Osteoblast (primary cell): Measurements from ENCODE around the gene ALAS1. TPM values are rescaled to one million over a fixed set of nuclear protein-coding genes. Genes with fewer than 3 reads are reported as not detected.

Experiments used
- DNase-seq: peaks from one replicate; pipeline ENCODE4 v3.0.0; 2011; ENCODE audit warnings: low spot score, mixed read lengths; ENCODE audit not compliant: insufficient read length; ENCODE audit errors: missing footprints
- H2AFZ ChIP-seq: 2 replicates; pipeline ENCODE4 v1.6.0; 2011; ENCODE audit warnings: mild to moderate bottlenecking, low read length
- H3K27ac ChIP-seq: 2 replicates; pipeline ENCODE4 v1.5.1; 2011; ENCODE audit warnings: mild to moderate bottlenecking, low read depth, low read length, moderate library complexity
- H3K27me3 ChIP-seq: 2 replicates; pipeline ENCODE4 v1.6.0; 2012; ENCODE audit warnings: mild to moderate bottlenecking, control low read depth, inconsistent platforms, low read length, moderate library complexity; ENCODE audit not compliant: insufficient read depth
- H3K36me3 ChIP-seq: 2 replicates; pipeline ENCODE4 v1.5.1; 2011; ENCODE audit warnings: mild to moderate bottlenecking, low read length, control low read depth, moderate library complexity; ENCODE audit not compliant: insufficient read depth
- H3K4me1 ChIP-seq: 2 replicates; pipeline ENCODE4 v1.5.1; 2011; ENCODE audit warnings: mild to moderate bottlenecking, low read length, control low read depth, moderate library complexity; ENCODE audit not compliant: insufficient read depth
- H3K4me2 ChIP-seq: 2 replicates; pipeline ENCODE4 v1.6.0; 2011; ENCODE audit warnings: mild to moderate bottlenecking, low read length; ENCODE audit not compliant: insufficient read depth
- H3K4me3 ChIP-seq: fragments of 200-600 bp; sonication (generic); 3 replicates; pipeline ENCODE4 v1.5.1; 2012; ENCODE audit warnings: mild to moderate bottlenecking, low read length, inconsistent platforms; ENCODE audit not compliant: insufficient read depth
- H3K79me2 ChIP-seq: 2 replicates; pipeline ENCODE4 v1.6.0; 2012; ENCODE audit warnings: mild to moderate bottlenecking, low read length, control low read depth, inconsistent platforms; ENCODE audit not compliant: insufficient read depth
- H3K9me3 ChIP-seq: 2 replicates; pipeline ENCODE4 v1.5.1; 2011; ENCODE audit warnings: low read depth, low read length, control low read depth
- H4K20me1 ChIP-seq: 2 replicates; pipeline ENCODE4 v1.6.0; 2012; ENCODE audit warnings: mild to moderate bottlenecking, low read length, control low read depth; ENCODE audit not compliant: insufficient read depth
- total RNA-seq: library from RNA; depleted of rRNA; stranded (reverse); fragments of >200 nt; gene quantifications from 2 replicates; pipeline ENCODE4 v1.2.3, GENCODE V29; 2012
- TF ChIP-seq, protein P1 (sequence below): IDR thresholded peaks from 2 replicates; pipeline ENCODE4 v1.5.1; 2011; ENCODE audit warnings: mild to moderate bottlenecking, low read depth, low read length, moderate library complexity; ENCODE audit errors: extremely low read depth

The ALAS1 gene
- total RNA-seq, 1 donor: 39.1 TPM

GRCh38 chr3:52222319-52223221 lies 24.6 kb downstream of the ALAS1 start:
- H2AFZ ChIP-seq: no peak overlapping the region
- TF ChIP-seq, protein P1, sequence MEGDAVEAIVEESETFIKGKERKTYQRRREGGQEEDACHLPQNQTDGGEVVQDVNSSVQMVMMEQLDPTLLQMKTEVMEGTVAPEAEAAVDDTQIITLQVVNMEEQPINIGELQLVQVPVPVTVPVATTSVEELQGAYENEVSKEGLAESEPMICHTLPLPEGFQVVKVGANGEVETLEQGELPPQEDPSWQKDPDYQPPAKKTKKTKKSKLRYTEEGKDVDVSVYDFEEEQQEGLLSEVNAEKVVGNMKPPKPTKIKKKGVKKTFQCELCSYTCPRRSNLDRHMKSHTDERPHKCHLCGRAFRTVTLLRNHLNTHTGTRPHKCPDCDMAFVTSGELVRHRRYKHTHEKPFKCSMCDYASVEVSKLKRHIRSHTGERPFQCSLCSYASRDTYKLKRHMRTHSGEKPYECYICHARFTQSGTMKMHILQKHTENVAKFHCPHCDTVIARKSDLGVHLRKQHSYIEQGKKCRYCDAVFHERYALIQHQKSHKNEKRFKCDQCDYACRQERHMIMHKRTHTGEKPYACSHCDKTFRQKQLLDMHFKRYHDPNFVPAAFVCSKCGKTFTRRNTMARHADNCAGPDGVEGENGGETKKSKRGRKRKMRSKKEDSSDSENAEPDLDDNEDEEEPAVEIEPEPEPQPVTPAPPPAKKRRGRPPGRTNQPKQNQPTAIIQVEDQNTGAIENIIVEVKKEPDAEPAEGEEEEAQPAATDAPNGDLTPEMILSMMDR: no peak

GRCh38 chr3:52223449-52224408 lies 25.8 kb downstream of the ALAS1 start:
- Histone ChIP-seq H3K27ac (no peak overlapping the region), H3K4me2 (no peak overlapping the region), H2AFZ (no peak overlapping the region), H3K79me2 (no peaks in the 10 kb centered on the region), H3K4me1 (no peaks in the 10 kb centered on the region), H4K20me1 (no peaks in the 10 kb centered on the region), H3K36me3 (peaks cover 6% of the 10 kb centered on the region), H3K9me3 (no peaks in the 10 kb centered on the region), H3K27me3 (no peaks in the 10 kb centered on the region), H3K4me3 (no peak overlapping the region)
- peak; percentile 87 for DNase-seq
- TF ChIP-seq, protein P1: no peak

More at GRCh38 chr3:52222319-52223221, 24.6 kb downstream of the ALAS1 start:
- no peaks in the 10 kb centered on the region for H3K9me3 ChIP-seq
- H3K27me3 ChIP-seq: no peaks in the 10 kb centered on the region
- peak; percentile 68 for DNase-seq
- H3K27ac ChIP-seq: no peak overlapping the region
- H3K4me1 ChIP-seq: no peaks in the 10 kb centered on the region
- H3K79me2 ChIP-seq: no peaks in the 10 kb centered on the region
- H3K4me3 ChIP-seq: no peak overlapping the region
- no peak overlapping the region for H3K4me2 ChIP-seq
- H4K20me1 ChIP-seq: no peaks in the 10 kb centered on the region
- H3K36me3 ChIP-seq: no peaks in the 10 kb centered on the region

GRCh38 chr3:52225452-52226228 lies 27.7 kb downstream of the ALAS1 start, which contains the start of gene TLR9:
Gene TLR9, minus strand, starts transcription at chr3:52225645. Its CDS starts 116 bp downstream, at chr3:52225529.
- H3K27me3 ChIP-seq: no peaks in the 10 kb centered on the region
- no peak within 1 kb of the TSS for H3K27ac ChIP-seq
- H3K79me2 ChIP-seq: no peaks in the 10 kb centered on the region
- no peaks in the 10 kb centered on the region for H3K9me3 ChIP-seq
- H2AFZ ChIP-seq: no peak within 1 kb of the TSS
- no peaks in the 10 kb centered on the region for H3K4me1 ChIP-seq
- no peak within 1 kb of the TSS for H3K4me3 ChIP-seq
- H3K4me2 ChIP-seq: no peak within 1 kb of the TSS
- peaks cover 23% of the 10 kb centered on the region for H3K36me3 ChIP-seq
- TF ChIP-seq, protein P1: no peak
- peak; percentile 73 for DNase-seq
- H4K20me1 ChIP-seq: peaks cover 5% of the 10 kb centered on the region
